Large intestine (tissue), 3 donors: ENCODE results near the gene ZBTB14. TPM values are rescaled to one million over a fixed set of nuclear protein-coding genes. Genes with fewer than 3 reads are reported as not detected.

Experiments
- DNase-seq, 2 donors: peaks; one replicate each; pipeline versions ENCODE4 v3.0.0 to v3.0.0-alpha.2; 2013
- H3K27ac ChIP-seq: one replicate; pipeline ENCODE4 v1.5.1; 2013; ENCODE audit warnings: low read length
- H3K27me3 ChIP-seq: 2 replicates; pipeline ENCODE4 v1.6.1; 2013; ENCODE audit warnings: low read length; ENCODE audit not compliant: control insufficient read depth, insufficient read depth
- H3K36me3 ChIP-seq: 2 replicates; pipeline ENCODE4 v1.6.1; 2013; ENCODE audit warnings: low read length; ENCODE audit not compliant: control insufficient read depth, insufficient read depth
- H3K4me1 ChIP-seq: one replicate; pipeline ENCODE4 v1.6.1; 2013; ENCODE audit warnings: low read length; ENCODE audit not compliant: control insufficient read depth, insufficient read depth
- H3K4me3 ChIP-seq: one replicate; pipeline ENCODE4 v1.5.1; 2013; ENCODE audit warnings: low read length
- H3K9me3 ChIP-seq: one replicate; pipeline ENCODE4 v1.6.1; 2013; ENCODE audit warnings: mild to moderate bottlenecking, low read depth, low read length, moderate library complexity; ENCODE audit not compliant: control insufficient read depth
- WGBS: methylation state at CpG from one replicate; pipeline ENCODE4 v1.1.5; 2013; ENCODE audit warnings: low lambda C conversion rate; ENCODE audit not compliant: insufficient coverage; 5-methylcytosine and 5-hydroxymethylcytosine counted together
- polyA plus RNA-seq: library from polyadenylated mRNA; unstranded; fragments of 120-200 nt; gene quantifications from one replicate; pipeline ENCODE4 v1.2.1, GENCODE V29; 2013

ZBTB14 gene
- polyA plus RNA-seq, 1 donor: 13.4 TPM

GRCh38 chr18:5288517-5288935, 7.0 kb downstream of the ZBTB14 start:
- no CpG with 5 or more reads among the region's 2 CpGs for WGBS
- H3K27me3 ChIP-seq: no peaks in the 10 kb centered on the region
- H3K36me3 ChIP-seq: peaks cover 21% of the 10 kb centered on the region
- no peak for DNase-seq
- H3K4me1 ChIP-seq: no peaks in the 10 kb centered on the region
- H3K4me3 ChIP-seq: no peak overlapping the region
- no peaks in the 10 kb centered on the region for H3K9me3 ChIP-seq
- no peak overlapping the region for H3K27ac ChIP-seq

GRCh38 chr18:5287854-5288253, 7.7 kb downstream of the ZBTB14 start:
- H3K36me3 ChIP-seq: peaks cover 21% of the 10 kb centered on the region
- no peaks in the 10 kb centered on the region for H3K9me3 ChIP-seq
- no peaks in the 10 kb centered on the region for H3K27me3 ChIP-seq
- no peak for DNase-seq
- no peak overlapping the region for H3K4me3 ChIP-seq
- no CpG with 5 or more reads among the region's 2 CpGs for WGBS
- no peaks in the 10 kb centered on the region for H3K4me1 ChIP-seq
- H3K27ac ChIP-seq: no peak overlapping the region

GRCh38 chr18:5286525-5286924, 9.0 kb downstream of the ZBTB14 start:
- no peak overlapping the region for H3K4me3 ChIP-seq
- H3K27me3 ChIP-seq: no peaks in the 10 kb centered on the region
- H3K36me3 ChIP-seq: peaks cover 17% of the 10 kb centered on the region
- DNase-seq: no peak
- no peaks in the 10 kb centered on the region for H3K9me3 ChIP-seq
- H3K4me1 ChIP-seq: no peaks in the 10 kb centered on the region
- no peak overlapping the region for H3K27ac ChIP-seq

GRCh38 chr18:5285326-5285725, 10.2 kb downstream of the ZBTB14 start:
- peaks cover 5% of the 10 kb centered on the region for H3K36me3 ChIP-seq
- H3K27ac ChIP-seq: no peak overlapping the region
- no CpG with 5 or more reads among the region's 2 CpGs for WGBS
- no peak overlapping the region for H3K4me3 ChIP-seq
- H3K27me3 ChIP-seq: no peaks in the 10 kb centered on the region
- DNase-seq: no peak
- no peaks in the 10 kb centered on the region for H3K4me1 ChIP-seq
- H3K9me3 ChIP-seq: no peaks in the 10 kb centered on the region

DNA sequence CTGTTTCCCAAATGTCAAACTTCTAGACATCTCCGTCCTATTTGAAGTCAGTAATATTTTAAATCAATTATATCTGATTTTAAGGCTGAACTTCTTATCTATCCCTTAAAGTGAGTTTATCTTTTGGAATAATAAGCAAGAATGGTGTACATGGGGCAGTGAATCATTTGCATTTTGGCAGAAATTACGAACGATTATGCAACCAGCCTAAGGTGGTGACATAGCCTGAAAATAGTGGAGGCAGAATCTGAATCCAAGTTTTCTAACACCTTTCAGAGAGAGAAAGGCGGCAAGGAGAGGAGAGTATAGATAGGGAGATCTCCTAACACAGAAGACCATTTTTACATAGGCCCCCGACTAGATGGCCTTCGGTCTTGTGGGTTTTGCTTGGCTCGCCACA, 10.7 kb downstream of the ZBTB14 start:
- H3K9me3 ChIP-seq: no peaks in the 10 kb centered on the region
- 33% methylated on average over 1 of the region's 7 CpGs for WGBS
- H3K4me1 ChIP-seq: no peaks in the 10 kb centered on the region
- no peak for DNase-seq
- no peaks in the 10 kb centered on the region for H3K36me3 ChIP-seq
- no peak overlapping the region for H3K4me3 ChIP-seq
- H3K27me3 ChIP-seq: no peaks in the 10 kb centered on the region
- no peak overlapping the region for H3K27ac ChIP-seq

GRCh38 chr18:5282770-5283169, 12.8 kb downstream of the ZBTB14 start:
- no peak for DNase-seq
- no CpG with 5 or more reads among the region's 1 CpG for WGBS

DNA sequence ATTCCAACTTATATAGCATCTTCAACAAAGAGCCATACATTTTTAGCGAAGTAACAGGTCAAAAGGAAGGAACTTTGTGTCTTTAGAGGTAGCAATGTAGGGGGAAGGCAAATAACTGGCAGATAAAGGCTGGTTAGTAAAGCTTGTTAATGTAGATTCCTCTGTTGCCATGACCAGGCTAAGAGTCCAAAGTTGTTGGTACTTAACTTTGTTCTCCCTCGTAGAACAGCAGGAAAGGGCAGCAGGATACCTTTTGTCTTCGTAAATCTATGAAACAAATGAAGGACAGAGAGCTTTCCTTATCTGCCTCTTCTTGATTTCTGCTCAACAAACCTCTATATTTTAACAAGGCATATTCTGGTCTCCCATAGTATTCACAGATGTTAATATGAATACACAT, 18.6 kb downstream of the ZBTB14 start:
- H3K27me3 ChIP-seq: no peaks in the 10 kb centered on the region
- DNase-seq: no peak
- H3K9me3 ChIP-seq: no peaks in the 10 kb centered on the region
- no CpG with 5 or more reads among the region's 3 CpGs for WGBS
- H3K27ac ChIP-seq: no peak overlapping the region
- H3K4me3 ChIP-seq: no peak overlapping the region
- H3K36me3 ChIP-seq: no peaks in the 10 kb centered on the region
- H3K4me1 ChIP-seq: no peaks in the 10 kb centered on the region

More at GRCh38 chr18:5282770-5283169, 12.8 kb downstream of the ZBTB14 start:
- no peak overlapping the region for H3K4me3 ChIP-seq
- H3K27me3 ChIP-seq: no peaks in the 10 kb centered on the region
- no peaks in the 10 kb centered on the region for H3K4me1 ChIP-seq
- no peaks in the 10 kb centered on the region for H3K9me3 ChIP-seq
- no peaks in the 10 kb centered on the region for H3K36me3 ChIP-seq
- no peak overlapping the region for H3K27ac ChIP-seq

GRCh38 chr18:5275872-5276271, 19.7 kb downstream of the ZBTB14 start:
- no peaks in the 10 kb centered on the region for H3K4me1 ChIP-seq
- no peaks in the 10 kb centered on the region for H3K27me3 ChIP-seq
- no peaks in the 10 kb centered on the region for H3K9me3 ChIP-seq
- WGBS: no CpG with 5 or more reads among the region's 1 CpG
- no peak for DNase-seq
- no peak overlapping the region for H3K4me3 ChIP-seq
- no peak overlapping the region for H3K27ac ChIP-seq
- H3K36me3 ChIP-seq: no peaks in the 10 kb centered on the region

DNA sequence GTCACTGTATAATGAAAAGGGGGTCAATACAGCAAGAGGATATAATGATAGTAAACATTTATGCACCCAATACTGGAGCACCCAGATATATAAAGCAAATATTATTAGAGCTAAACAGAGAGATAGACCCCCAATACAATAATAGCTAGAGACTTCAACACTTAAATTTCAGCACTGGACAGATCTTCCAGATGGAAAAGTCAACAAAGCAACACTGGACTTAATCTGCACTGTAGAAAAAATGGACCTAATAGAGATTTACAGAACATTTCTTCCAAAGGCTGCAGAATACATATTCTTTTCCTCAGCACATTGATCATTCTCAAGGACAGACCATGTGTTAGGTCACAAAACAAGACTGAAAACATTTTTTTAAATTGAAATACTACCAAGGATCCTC, 26.7 kb downstream of the ZBTB14 start:
- Histone ChIP-seq H3K27ac (no peak overlapping the region), H3K27me3 (no peaks in the 10 kb centered on the region), H3K9me3 (no peaks in the 10 kb centered on the region), H3K4me1 (no peaks in the 10 kb centered on the region), H3K36me3 (no peaks in the 10 kb centered on the region), H3K4me3 (no peak overlapping the region)
- DNase-seq: no peak

DNA sequence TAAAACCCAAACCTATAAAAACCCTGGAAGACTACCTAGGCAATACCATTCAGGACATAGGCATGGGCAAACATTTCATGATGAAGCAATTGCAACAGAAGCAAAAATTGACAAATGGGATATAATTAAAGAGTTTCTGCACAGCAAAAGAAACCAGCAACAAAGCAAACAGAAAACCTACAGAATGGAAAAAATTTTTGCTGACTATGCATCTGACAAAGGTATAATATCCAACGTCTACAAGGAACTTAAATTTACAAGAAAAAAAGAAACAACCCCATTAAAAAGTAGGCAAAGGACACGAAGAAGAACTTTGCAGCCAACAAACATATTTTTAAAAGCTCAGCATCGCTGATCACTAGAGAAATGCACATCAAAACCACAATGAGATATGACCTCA, 28.8 kb downstream of the ZBTB14 start:
- no peaks in the 10 kb centered on the region for H3K36me3 ChIP-seq
- WGBS: 79% methylated on average over 3 of the region's 3 CpGs
- no peak overlapping the region for H3K4me3 ChIP-seq
- no peaks in the 10 kb centered on the region for H3K9me3 ChIP-seq
- no peaks in the 10 kb centered on the region for H3K27me3 ChIP-seq
- H3K4me1 ChIP-seq: no peaks in the 10 kb centered on the region
- no peak for DNase-seq
- no peak overlapping the region for H3K27ac ChIP-seq

DNA sequence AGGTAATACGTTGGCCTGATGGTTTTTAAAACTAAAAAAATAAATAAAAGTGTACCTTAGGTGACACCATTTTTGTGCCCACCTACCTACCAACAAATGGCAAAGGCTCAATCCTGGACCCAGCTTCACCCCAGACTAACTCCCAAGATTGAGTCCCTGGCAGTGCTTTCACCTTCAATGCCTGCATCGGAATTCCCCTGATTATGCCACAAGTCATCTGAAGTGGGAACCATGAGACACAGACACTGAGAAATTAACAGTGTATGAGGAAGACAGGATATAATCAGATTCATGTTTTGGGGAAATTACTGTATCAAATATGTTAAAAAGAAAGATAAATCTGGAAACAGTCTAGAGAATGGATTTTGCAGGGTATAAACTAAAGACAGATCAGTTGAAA, 41.6 kb downstream of the ZBTB14 start:
- no peaks in the 10 kb centered on the region for H3K9me3 ChIP-seq
- WGBS: no CpG with 5 or more reads among the region's 2 CpGs
- DNase-seq: no peak
- no peaks in the 10 kb centered on the region for H3K36me3 ChIP-seq
- no peak overlapping the region for H3K27ac ChIP-seq
- H3K4me1 ChIP-seq: no peaks in the 10 kb centered on the region
- H3K27me3 ChIP-seq: no peaks in the 10 kb centered on the region
- H3K4me3 ChIP-seq: no peak overlapping the region
